GM12878 (cell line): Measurements from ENCODE around the gene A1BG. TPM values are rescaled to one million over a fixed set of nuclear protein-coding genes. Genes with fewer than 3 reads are reported as not detected.

Experiments
- BACH1 ChIP-seq: fragments of 450-650 bp; IDR thresholded peaks from 2 replicates; pipeline ENCODE4 v1.6.1; 2017; ENCODE audit warnings: mild to moderate bottlenecking, borderline replicate concordance
- CHD1 ChIP-seq: IDR thresholded peaks from 2 replicates; pipeline ENCODE4 v1.6.1; 2012; ENCODE audit warnings: low read depth, low read length, improper control_type of control experiment
- EGR1 ChIP-seq, 2 experiments: IDR thresholded peaks; 1 replicate in 1 of 2; 2 replicates in 1 of 2; pipeline ENCODE4 v1.6.1; 2011 to 2012; ENCODE audit warnings: low read depth in 2 of 2, low read length in 2 of 2, borderline replicate concordance in 1 of 2, mild to moderate bottlenecking in 1 of 2, moderate library complexity in 1 of 2
- IRF3 ChIP-seq: fragments of 450-650 bp; IDR thresholded peaks from 2 replicates; pipeline ENCODE4 v1.6.1; 2014; ENCODE audit warnings: mild to moderate bottlenecking
- IRF5 ChIP-seq: fragments of 450-650 bp; IDR thresholded peaks from 2 replicates; pipeline ENCODE4 v1.6.1; 2017; ENCODE audit warnings: borderline replicate concordance
- NFYB ChIP-seq: IDR thresholded peaks from 2 replicates; pipeline ENCODE4 v1.6.1; 2011; ENCODE audit warnings: low read depth, mild to moderate bottlenecking, low read length, improper control_type of control experiment, moderate library complexity; ENCODE audit not compliant: insufficient read depth
- SKIL ChIP-seq: fragments of 450-650 bp; IDR thresholded peaks from 2 replicates; pipeline ENCODE4 v1.6.1; 2017; ENCODE audit warnings: mild to moderate bottlenecking, low read depth, inconsistent platforms; ENCODE audit not compliant: poor library complexity, severe bottlenecking
- SMAD5 ChIP-seq: IDR thresholded peaks from 2 replicates; pipeline ENCODE4 v1.6.1; 2016; ENCODE audit warnings: antibody characterized with exemption, low read depth
- TBL1XR1 ChIP-seq: IDR thresholded peaks from 2 replicates; pipeline ENCODE4 v1.6.1; 2012; ENCODE audit warnings: low read depth, low read length, improper control_type of control experiment
- USF1 ChIP-seq: IDR thresholded peaks from 2 replicates; pipeline ENCODE4 v1.6.1; 2011; ENCODE audit warnings: borderline replicate concordance, low read depth, mild to moderate bottlenecking, moderate library complexity, mixed read lengths, low read length; ENCODE audit not compliant: insufficient read depth; ENCODE audit errors: extremely low read length
- ZBTB40 ChIP-seq: fragments of 450-650 bp; IDR thresholded peaks from 2 replicates; pipeline ENCODE4 v1.6.1; 2016; ENCODE audit warnings: mild to moderate bottlenecking, moderate library complexity, borderline replicate concordance
- ZNF217 ChIP-seq: fragments of 450-650 bp; IDR thresholded peaks from 2 replicates; pipeline ENCODE4 v1.6.1; 2017; ENCODE audit warnings: antibody characterized with exemption, mild to moderate bottlenecking
- ZNF687 ChIP-seq: fragments of 450-650 bp; IDR thresholded peaks from 2 replicates; pipeline ENCODE4 v1.6.1; 2017; ENCODE audit warnings: mild to moderate bottlenecking, moderate library complexity
- polyA plus RNA-seq, 11 experiments: library from polyadenylated mRNA; depleted of rRNA in 4 of 11; unstranded in 6 of 11; stranded (reverse) in 5 of 11; fragments of >200 nt; fragmentation: Nextera tagmentation in 4 of 11; fragmentation: Illumina TruSeq in 1 of 11; extraction: Ambion mirVana in 4 of 11; extraction: Trizol in 1 of 11; gene quantifications; 1 replicate in 1 of 11; 2 replicates in 10 of 11; pipeline versions ENCODE4 v1.2.1 to v1.2.3, GENCODE V29; 2011 to 2016; ENCODE audit warnings: inconsistent platforms in 2 of 11, missing spikeins in 2 of 11, low read depth in 1 of 11
- total RNA-seq, 4 experiments: library from RNA; depleted of rRNA in 3 of 4; stranded (reverse); fragments of >200 nt in 3 of 4; fragmentation: Illumina TruSeq in 1 of 4; extraction: Trizol in 1 of 4; gene quantifications; 2 replicates each; pipeline versions ENCODE4 v1.2.1 to v1.2.3, GENCODE V29; 2013 to 2021

A1BG gene
- total and polyA plus RNA-seq, 10 of the 15 experiments (the other 5 are each of a cell fraction or from before 2014, with no cell fraction given): 0.34 to 29.6 (median 11.8) TPM

GRCh38 chr19:58326914-58327726 is 26.2 kb downstream of the A1BG start, which contains the start of gene ZSCAN22 (continued):
- TF ChIP-seq ZNF687: no peak
- no peak for TF ChIP-seq USF1
- no peak for TF ChIP-seq SMAD5
- TF ChIP-seq EGR1 (IDR thresholded peaks at IDR 0.05; ENCODE audit: borderline replicate concordance in 1 of 2, low read depth in 2 of 2, low read length in 2 of 2): peak; percentile 38 to 73; a peak in 2 of 3 replicates
- TF ChIP-seq TBL1XR1: peak; percentile 58; the same call in 1 of the 2 replicates
- no peak for TF ChIP-seq NFYB
- TF ChIP-seq CHD1: peak; percentile 82; the same call in 1 of the 2 replicates
- 0 out of 2 replicates have a peak, but pooled peaks have one; percentile 56 for TF ChIP-seq IRF5
- TF ChIP-seq BACH1: no peak; the same call in 1 of the 2 replicates
- TF ChIP-seq IRF3: no peak
- peak; percentile 99 for TF ChIP-seq ZBTB40
- TF ChIP-seq SKIL: peak; percentile 53
- TF ChIP-seq ZNF217: 0 out of 2 replicates have a peak, but pooled peaks have one; percentile 15
